Tibial nerve (tissue), 3 donors: ENCODE data around the gene TSC22D1.

ENCODE experiments used
- CTCF ChIP-seq, 5 experiments: fragments of 200-600 bp in 3 of 5; fragments of 450-650 bp in 2 of 5; sonication (generic) in 3 of 5; IDR thresholded peaks; one replicate each; pipeline ENCODE4 v1.5.1; 2016 to 2019; ENCODE audit warnings: antibody characterized with exemption in 5 of 5, mild to moderate bottlenecking in 3 of 5, moderate library complexity in 2 of 5
- POLR2A ChIP-seq, 2 donors: fragments of 450-650 bp; IDR thresholded peaks; one replicate each; pipeline ENCODE4 v1.6.1; 2017; ENCODE audit warnings: antibody characterized with exemption in 2 of 2, mild to moderate bottlenecking in 2 of 2, moderate library complexity in 2 of 2

GRCh38 chr13:44566601-44567000, 9.5 kb downstream of the TSC22D1 start:
- TF ChIP-seq CTCF (IDR thresholded peaks at IDR 0.05), result no peak
- TF ChIP-seq POLR2A (IDR thresholded peaks at IDR 0.05), result no peak
